CD4-positive, alpha-beta T cell (primary cell): Measurements from ENCODE around the gene ARHGEF3. TPM values are rescaled to one million over a fixed set of nuclear protein-coding genes. Genes with fewer than 3 reads are reported as not detected.

Source experiments
- ATAC-seq: fragments of 200-7000 bp; cut with Tn5 transposase; one replicate; pipeline ENCODE4 v1.10.0; 2022; ENCODE audit warnings: mild to moderate bottlenecking; ENCODE audit not compliant: poor library complexity
- CTCF ChIA-PET: fragments of 350-600 bp; sonication (Branson Sonifier 250); formaldehyde crosslinking; loops from one replicate; lab custom pipeline; 2021; ENCODE audit warnings: antibody characterized with exemption, inconsistent platforms; lab: Charles Lee
- POLR2A ChIA-PET: fragments of 350-600 bp; sonication (Branson Sonifier 250); formaldehyde crosslinking; loops from one replicate; lab custom pipeline; 2021; ENCODE audit warnings: antibody characterized with exemption, inconsistent platforms; lab: Charles Lee
- DNase-seq, 14 experiments: peaks; one replicate each; pipeline ENCODE4 v3.0.0-alpha.2; 2013 to 2020; ENCODE audit warnings: mixed read lengths in 2 of 14
- H3K27ac ChIP-seq, 2 donors: one replicate each; pipeline versions ENCODE4 v1.5.1 to v1.7.0; 2013; ENCODE audit warnings: low read length in 2 of 2, low read depth in 1 of 2, mild to moderate bottlenecking in 1 of 2
- H3K27me3 ChIP-seq, 2 experiments: 1 replicate in 1 of 2; 2 replicates in 1 of 2; pipeline versions ENCODE4 v1.6.1 to v1.7.0; 2013; ENCODE audit warnings: low read length in 2 of 2, control low read depth in 1 of 2, mild to moderate bottlenecking in 1 of 2, moderate library complexity in 1 of 2; ENCODE audit not compliant: insufficient read depth in 2 of 2, control insufficient read depth in 1 of 2
- H3K36me3 ChIP-seq: one replicate; pipeline ENCODE4 v1.6.1; 2013; ENCODE audit warnings: low read length, control low read depth; ENCODE audit not compliant: insufficient read depth
- H3K4me1 ChIP-seq: one replicate; pipeline ENCODE4 v1.6.1; 2013; ENCODE audit warnings: low read length, control low read depth; ENCODE audit not compliant: insufficient read depth
- H3K4me3 ChIP-seq: one replicate; pipeline ENCODE4 v1.5.1; 2013; ENCODE audit warnings: mild to moderate bottlenecking, low read length, moderate library complexity
- H3K9me3 ChIP-seq, 2 experiments: 1 replicate in 1 of 2; 2 replicates in 1 of 2; pipeline versions ENCODE4 v1.6.1 to v1.7.0; 2013; ENCODE audit warnings: low read length in 2 of 2, mild to moderate bottlenecking in 2 of 2, control low read depth in 1 of 2, moderate library complexity in 1 of 2; ENCODE audit not compliant: control insufficient read depth in 1 of 2, insufficient read depth in 1 of 2
- H3K27ac Mint-ChIP-seq: one replicate; pipeline ENCODE4 v1.8.0; 2020; ENCODE audit warnings: mixed read lengths
- H3K27me3 Mint-ChIP-seq: one replicate; pipeline ENCODE4 v1.8.0; 2021; ENCODE audit warnings: mixed read lengths
- H3K36me3 Mint-ChIP-seq: one replicate; pipeline ENCODE4 v1.8.0; 2021; ENCODE audit warnings: low read depth, mixed read lengths
- H3K4me1 Mint-ChIP-seq: one replicate; pipeline ENCODE4 v1.8.0; 2021; ENCODE audit warnings: low read depth, mixed read lengths
- H3K4me3 Mint-ChIP-seq: one replicate; pipeline ENCODE4 v1.8.0; 2020; ENCODE audit warnings: mild to moderate bottlenecking, mixed read lengths
- H3K9me3 Mint-ChIP-seq: one replicate; pipeline ENCODE4 v1.8.0; 2020; ENCODE audit warnings: mixed read lengths
- CTCF ChIP-seq: fragments of 200-600 bp; IDR thresholded peaks from one replicate; pipeline ENCODE4 v1.8.0; 2022; ENCODE audit warnings: antibody characterized with exemption, mild to moderate bottlenecking
- intact Hi-C, 2 experiments: fragments of 100-400 bp; cut with DNase I in 1 of 2; cut with micrococcal nuclease in 1 of 2; formaldehyde crosslinking; loops; one replicate each; pipeline versions ENCODE4 v1.15.1 to v1.9.0; 2023 to 2025; cut with DNase I, micrococcal nuclease
- total RNA-seq, 174 experiments: library from RNA in 2 of 174; stranded (reverse) in 2 of 174; gene quantifications; one replicate each; pipeline ENCODE4 v1.2.3 and lab custom pipeline; 2021 to 2026

ARHGEF3 gene
- total RNA-seq, 2 experiments from 2014 or later = 46.4 to 46.6 TPM

- Mint-ChIP-seq H3K27me3 (no peaks in the 10 kb centered on the region), H3K27ac (peak overlapping the region; percentile 90), H3K4me3 (no peak overlapping the region), H3K4me1 (peaks cover 81% of the 10 kb centered on the region), H3K36me3 (peaks cover 91% of the 10 kb centered on the region), H3K9me3 (no peaks in the 10 kb centered on the region)
- DNase-seq (no peak), ATAC-seq (no peak)
- H3K4me3 ChIP-seq = no peak overlapping the region
- TF ChIP-seq CTCF = no peak
- H3K9me3 ChIP-seq = no peaks in the 10 kb centered on the region
- ChIA-PET POLR2A (interaction anchor here (1.1 kb wide), 1 partner anchor 28 kb away, joined by 3 read pairs; no protein-coding TSS in a partner anchor), CTCF (no interaction called here)
- H3K36me3 ChIP-seq = peaks cover 56% of the 10 kb centered on the region
- no peaks in the 10 kb centered on the region for H3K27me3 ChIP-seq
- intact Hi-C loops = no loop called here
- H3K27ac ChIP-seq = no peak overlapping the region
- peaks cover 40% of the 10 kb centered on the region for H3K4me1 ChIP-seq
These were observed 39.7 kb downstream of the ARHGEF3 start for GRCh38 chr3:56761887-56762651.

GRCh38 chr3:56761023-56761422 lies 40.7 kb downstream of the ARHGEF3 start:
- ATAC-seq = no peak
- POLR2A ChIA-PET = interaction anchor here (1.4 kb wide), 1 partner anchor 27 kb away, joined by 4 read pairs; no protein-coding TSS in a partner anchor
- Mint-ChIP-seq H3K36me3 (peaks cover 91% of the 10 kb centered on the region), H3K27ac (peak overlapping the region; percentile 90), H3K4me3 (no peak overlapping the region), H3K27me3 (no peaks in the 10 kb centered on the region), H3K4me1 (peaks cover 81% of the 10 kb centered on the region), H3K9me3 (no peaks in the 10 kb centered on the region)
- TF ChIP-seq CTCF = no peak
- H3K27me3 ChIP-seq = no peaks in the 10 kb centered on the region
- H3K9me3 ChIP-seq = no peaks in the 10 kb centered on the region
- no peak overlapping the region for H3K4me3 ChIP-seq
- intact Hi-C loops = no loop called here
- DNase-seq = no peak
- CTCF ChIA-PET = interaction anchor here (1.2 kb wide), 1 partner anchor 39 kb away, joined by 3 read pairs; no protein-coding TSS in a partner anchor
- peaks cover 45% of the 10 kb centered on the region for H3K4me1 ChIP-seq
- peaks cover 46% of the 10 kb centered on the region for H3K36me3 ChIP-seq
- H3K27ac ChIP-seq = peak overlapping the region; percentile 3 to 19

GRCh38 chr3:56759532-56759931 lies 42.2 kb downstream of the ARHGEF3 start:
- peaks cover 60% of the 10 kb centered on the region for H3K4me1 ChIP-seq
- TF ChIP-seq CTCF = no peak
- Mint-ChIP-seq H3K27ac (peak overlapping the region; percentile 90), H3K27me3 (no peaks in the 10 kb centered on the region), H3K9me3 (no peaks in the 10 kb centered on the region), H3K4me3 (peak overlapping the region; percentile 10), H3K36me3 (peaks cover 91% of the 10 kb centered on the region), H3K4me1 (peaks cover 81% of the 10 kb centered on the region)
- ChIA-PET CTCF (interaction anchor here (1.2 to 2.0 kb wide), 3 partner anchors 10 to 40 kb away, joined by 3 to 6 read pairs (median 4); no protein-coding TSS in a partner anchor), POLR2A (interaction anchor here (0.5 to 2.1 kb wide), 2 partner anchors 23 to 36 kb away, joined by 5 to 8 read pairs; no protein-coding TSS in a partner anchor)
- H3K27ac ChIP-seq = peak overlapping the region in 1 of 2 donors; percentile 10
- no peak overlapping the region for H3K4me3 ChIP-seq
- H3K9me3 ChIP-seq = no peaks in the 10 kb centered on the region
- H3K27me3 ChIP-seq = no peaks in the 10 kb centered on the region
- DNase-seq (no peak), ATAC-seq (no peak)
- intact Hi-C loops = no loop called here
- peaks cover 46% of the 10 kb centered on the region for H3K36me3 ChIP-seq
